C4-2B (cell line): ENCODE results near the gene KCNC1.

ENCODE experiments used
- CTCF ChIP-seq: fragments of 450-650 bp; conservative IDR thresholded peaks from 2 replicates; pipeline ENCODE4 v1.5.1; 2017; ENCODE audit warnings: mild to moderate bottlenecking
- ZFX ChIP-seq: fragments of 450-650 bp; IDR thresholded peaks from 2 replicates; pipeline ENCODE4 v1.6.1; 2017

GRCh38 chr11:17763244-17763643 is 28.7 kb downstream of the KCNC1 start:
- TF ChIP-seq CTCF (no peak), ZFX (no peak)
